HL-60 (cell line): Measurements from ENCODE around the gene CLIC1.

Experiments
- DNase-seq, 2 experiments: peaks; one replicate each; pipeline ENCODE4 v3.0.0-alpha.2; 2010 to 2020; ENCODE audit warnings: low read depth in 1 of 2, low spot score in 1 of 2
- H3K27ac ChIP-seq: fragments of 250-450 bp; sonication (Bioruptor Pico); replicated peaks from 2 replicates; pipeline ENCODE4 v1.5.1; 2020; ENCODE audit warnings: mild to moderate bottlenecking, moderate library complexity
- H3K27me3 ChIP-seq: fragments of 250-450 bp; sonication (Bioruptor Pico); 2 replicates; pipeline ENCODE4 v1.5.1; 2021; ENCODE audit warnings: mild to moderate bottlenecking, moderate library complexity; ENCODE audit not compliant: insufficient read depth, poor library complexity, severe bottlenecking
- H3K4me3 ChIP-seq: replicated peaks from 2 replicates; pipeline ENCODE4 v1.5.1; 2011; ENCODE audit warnings: mild to moderate bottlenecking, control low read depth, low read length; ENCODE audit not compliant: insufficient read depth
- GABPA ChIP-seq: IDR thresholded peaks from 2 replicates; pipeline ENCODE4 v1.6.1; 2012; ENCODE audit warnings: low read depth
- POLR2AphosphoS5 ChIP-seq: IDR thresholded peaks from 2 replicates; pipeline ENCODE4 v1.6.1; 2012; ENCODE audit warnings: low read depth
- SPI1 ChIP-seq: IDR thresholded peaks from 2 replicates; pipeline ENCODE4 v1.6.1; 2012; ENCODE audit warnings: low read depth, mild to moderate bottlenecking, borderline replicate concordance
- TF ChIP-seq, protein P1 (sequence below): IDR thresholded peaks from one replicate; pipeline ENCODE4 v1.5.1; 2011; ENCODE audit warnings: low read length, control low read depth, inconsistent platforms; ENCODE audit not compliant: insufficient read depth
- TF ChIP-seq, protein P2 (sequence below): IDR thresholded peaks from 2 replicates; pipeline ENCODE4 v1.6.1; 2012; ENCODE audit warnings: low read depth; ENCODE audit not compliant: insufficient replicate concordance

Gene CLIC1

DNA sequence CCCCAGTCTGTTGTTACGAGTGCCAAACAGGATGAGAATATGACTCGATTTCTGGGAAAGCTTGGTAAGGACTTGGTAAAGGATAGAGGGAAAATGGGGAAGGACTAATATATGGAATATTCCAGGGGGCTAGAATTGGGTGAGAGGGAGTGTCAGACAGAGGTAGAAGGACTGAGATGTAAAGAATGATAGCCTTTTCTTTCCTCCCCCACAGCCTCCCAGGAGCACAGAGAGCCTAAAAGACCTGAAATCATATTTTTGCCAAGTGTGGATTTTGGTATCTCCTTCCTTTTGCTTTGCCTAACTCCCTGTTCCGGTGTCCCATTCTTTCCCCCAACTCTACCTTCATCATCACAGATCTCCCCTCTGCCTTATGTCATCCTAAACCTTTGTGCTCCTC, 6.6 kb upstream of the CLIC1 start:
- TF ChIP-seq, protein P1, sequence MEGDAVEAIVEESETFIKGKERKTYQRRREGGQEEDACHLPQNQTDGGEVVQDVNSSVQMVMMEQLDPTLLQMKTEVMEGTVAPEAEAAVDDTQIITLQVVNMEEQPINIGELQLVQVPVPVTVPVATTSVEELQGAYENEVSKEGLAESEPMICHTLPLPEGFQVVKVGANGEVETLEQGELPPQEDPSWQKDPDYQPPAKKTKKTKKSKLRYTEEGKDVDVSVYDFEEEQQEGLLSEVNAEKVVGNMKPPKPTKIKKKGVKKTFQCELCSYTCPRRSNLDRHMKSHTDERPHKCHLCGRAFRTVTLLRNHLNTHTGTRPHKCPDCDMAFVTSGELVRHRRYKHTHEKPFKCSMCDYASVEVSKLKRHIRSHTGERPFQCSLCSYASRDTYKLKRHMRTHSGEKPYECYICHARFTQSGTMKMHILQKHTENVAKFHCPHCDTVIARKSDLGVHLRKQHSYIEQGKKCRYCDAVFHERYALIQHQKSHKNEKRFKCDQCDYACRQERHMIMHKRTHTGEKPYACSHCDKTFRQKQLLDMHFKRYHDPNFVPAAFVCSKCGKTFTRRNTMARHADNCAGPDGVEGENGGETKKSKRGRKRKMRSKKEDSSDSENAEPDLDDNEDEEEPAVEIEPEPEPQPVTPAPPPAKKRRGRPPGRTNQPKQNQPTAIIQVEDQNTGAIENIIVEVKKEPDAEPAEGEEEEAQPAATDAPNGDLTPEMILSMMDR = no peak
- TF ChIP-seq, protein P2, sequence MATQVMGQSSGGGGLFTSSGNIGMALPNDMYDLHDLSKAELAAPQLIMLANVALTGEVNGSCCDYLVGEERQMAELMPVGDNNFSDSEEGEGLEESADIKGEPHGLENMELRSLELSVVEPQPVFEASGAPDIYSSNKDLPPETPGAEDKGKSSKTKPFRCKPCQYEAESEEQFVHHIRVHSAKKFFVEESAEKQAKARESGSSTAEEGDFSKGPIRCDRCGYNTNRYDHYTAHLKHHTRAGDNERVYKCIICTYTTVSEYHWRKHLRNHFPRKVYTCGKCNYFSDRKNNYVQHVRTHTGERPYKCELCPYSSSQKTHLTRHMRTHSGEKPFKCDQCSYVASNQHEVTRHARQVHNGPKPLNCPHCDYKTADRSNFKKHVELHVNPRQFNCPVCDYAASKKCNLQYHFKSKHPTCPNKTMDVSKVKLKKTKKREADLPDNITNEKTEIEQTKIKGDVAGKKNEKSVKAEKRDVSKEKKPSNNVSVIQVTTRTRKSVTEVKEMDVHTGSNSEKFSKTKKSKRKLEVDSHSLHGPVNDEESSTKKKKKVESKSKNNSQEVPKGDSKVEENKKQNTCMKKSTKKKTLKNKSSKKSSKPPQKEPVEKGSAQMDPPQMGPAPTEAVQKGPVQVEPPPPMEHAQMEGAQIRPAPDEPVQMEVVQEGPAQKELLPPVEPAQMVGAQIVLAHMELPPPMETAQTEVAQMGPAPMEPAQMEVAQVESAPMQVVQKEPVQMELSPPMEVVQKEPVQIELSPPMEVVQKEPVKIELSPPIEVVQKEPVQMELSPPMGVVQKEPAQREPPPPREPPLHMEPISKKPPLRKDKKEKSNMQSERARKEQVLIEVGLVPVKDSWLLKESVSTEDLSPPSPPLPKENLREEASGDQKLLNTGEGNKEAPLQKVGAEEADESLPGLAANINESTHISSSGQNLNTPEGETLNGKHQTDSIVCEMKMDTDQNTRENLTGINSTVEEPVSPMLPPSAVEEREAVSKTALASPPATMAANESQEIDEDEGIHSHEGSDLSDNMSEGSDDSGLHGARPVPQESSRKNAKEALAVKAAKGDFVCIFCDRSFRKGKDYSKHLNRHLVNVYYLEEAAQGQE = no peak
- TF ChIP-seq SPI1 (no peak), POLR2AphosphoS5 (no peak), GABPA (no peak)
- no peak overlapping the region for H3K27ac ChIP-seq

DNA sequence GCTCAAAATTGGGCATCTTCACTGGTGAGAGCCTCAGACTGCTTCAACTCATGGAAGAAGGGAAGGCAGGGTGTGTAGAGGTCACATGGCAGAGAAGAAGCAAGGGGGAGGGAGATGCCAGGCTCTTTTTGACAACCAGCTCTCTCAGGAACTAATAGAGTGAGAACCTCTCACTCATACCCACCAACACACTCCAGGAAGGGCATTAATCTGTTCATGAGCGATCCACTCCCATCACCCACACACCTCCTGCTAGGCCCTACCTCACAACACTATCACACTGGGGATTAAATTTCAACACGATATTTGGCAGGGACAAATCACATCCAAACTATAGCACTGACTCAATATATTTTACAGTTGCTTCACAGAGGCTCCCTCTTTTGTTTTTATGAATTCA, 5.5 kb upstream of the CLIC1 start:
- no peak for DNase-seq
- H3K4me3 ChIP-seq = no peak overlapping the region
- H3K27me3 ChIP-seq = no peaks in the 10 kb centered on the region
- TF ChIP-seq, protein P2 = no peak
- no peak for TF ChIP-seq GABPA
- no peak overlapping the region for H3K27ac ChIP-seq

More for the DNA sequence above, 6.6 kb upstream of the CLIC1 start:
- H3K27me3 ChIP-seq = no peaks in the 10 kb centered on the region
- DNase-seq = no peak
- no peak overlapping the region for H3K4me3 ChIP-seq

DNA sequence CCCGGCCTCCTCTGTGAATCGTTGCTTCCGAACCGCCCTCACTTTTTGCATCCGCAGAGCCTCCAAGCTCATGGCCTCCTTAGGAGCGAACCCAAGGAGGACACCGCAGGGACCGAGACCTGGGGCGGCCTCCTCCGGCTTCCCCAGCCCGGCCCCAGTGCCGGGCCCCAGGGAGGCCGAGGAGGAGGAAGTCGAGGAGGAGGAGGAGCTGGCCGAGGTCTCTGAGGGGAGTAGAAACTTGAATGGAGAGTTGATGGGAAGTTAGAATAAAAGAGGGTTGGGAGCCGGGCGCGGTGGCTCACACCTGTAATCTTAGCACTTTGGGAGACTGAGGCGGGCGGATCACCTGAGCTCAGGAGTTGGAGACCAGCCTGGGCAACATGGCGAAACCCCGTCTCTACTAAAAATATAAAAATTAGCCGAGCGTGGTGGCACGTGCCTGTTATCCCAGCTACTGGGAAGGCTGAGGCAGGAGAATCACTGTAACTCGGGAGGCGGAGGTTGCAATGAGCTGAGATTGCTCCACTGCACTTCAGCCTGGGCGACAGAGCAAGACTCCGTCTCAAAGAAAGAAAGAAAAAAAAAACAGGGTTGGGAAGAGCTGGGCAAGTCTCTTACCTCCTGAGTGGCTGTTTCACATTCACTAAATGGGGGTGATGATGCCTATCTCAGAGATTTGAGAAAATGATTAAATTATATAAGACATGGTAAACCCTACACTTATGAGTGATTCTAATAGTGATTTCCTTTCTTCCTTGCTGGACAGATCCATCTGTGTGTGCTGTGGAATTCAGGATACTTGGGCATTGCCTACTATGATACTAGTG, 4.3 kb upstream of the CLIC1 start:
- peak overlapping the region; percentile 99 for H3K27ac ChIP-seq
- peak in 1 of 2 experiments; percentile 79 for DNase-seq
- peak overlapping the region; percentile 60 for H3K4me3 ChIP-seq
- TF ChIP-seq POLR2AphosphoS5 (0 out of 2 replicates have a peak, but pooled peaks have one; percentile 65), SPI1 (0 out of 2 replicates have a peak, but pooled peaks have one; percentile 29), GABPA (no peak)
- TF ChIP-seq, protein P1 = no peak
- TF ChIP-seq, protein P2 = peak; percentile 8
- no peaks in the 10 kb centered on the region for H3K27me3 ChIP-seq
